Measurements from ENCODE around the gene HIPK2.

- TF ChIP-seq EZH2 (IDR thresholded peaks at IDR 0.05), result no peak
- TF ChIP-seq POLR2AphosphoS5 (IDR thresholded peaks at IDR 0.05; ENCODE audit: borderline replicate concordance, low read depth, low read length), result no peak
Measured at GRCh38 chr7:139769761-139770160, 8.0 kb downstream of the HIPK2 start.
